ENCODE results near the gene MTMR6.

- no peak for TF ChIP-seq POLR2AphosphoS5 (IDR thresholded peaks at IDR 0.05; ENCODE audit: low read depth, low read length)
- no peak for TF ChIP-seq TAF1 (IDR thresholded peaks at IDR 0.05; ENCODE audit: borderline replicate concordance, insufficient read depth, low read length)
Observed at GRCh38 chr13:25300861-25301346, 13.6 kb upstream of the MTMR6 start.
